Stimulated activated CD8-positive, alpha-beta memory T cell treated with anti-CD3 and anti-CD28 coated beads, Interleukin-2, amount 100 ng/mL, for 48 hours (primary cell): Measurements from ENCODE around the gene BCR.
"Not testable (repeated sequence)": the region's sequence is repeated elsewhere in the genome, so short reads cannot be mapped to it uniquely, and the experiment has no call there.

Experiments used
- DNase-seq, 2 donors: peaks; one replicate each; pipeline ENCODE4 v3.0.0-alpha.2; 2020; ENCODE audit warnings: low read depth in 2 of 2

The BCR gene

DNA sequence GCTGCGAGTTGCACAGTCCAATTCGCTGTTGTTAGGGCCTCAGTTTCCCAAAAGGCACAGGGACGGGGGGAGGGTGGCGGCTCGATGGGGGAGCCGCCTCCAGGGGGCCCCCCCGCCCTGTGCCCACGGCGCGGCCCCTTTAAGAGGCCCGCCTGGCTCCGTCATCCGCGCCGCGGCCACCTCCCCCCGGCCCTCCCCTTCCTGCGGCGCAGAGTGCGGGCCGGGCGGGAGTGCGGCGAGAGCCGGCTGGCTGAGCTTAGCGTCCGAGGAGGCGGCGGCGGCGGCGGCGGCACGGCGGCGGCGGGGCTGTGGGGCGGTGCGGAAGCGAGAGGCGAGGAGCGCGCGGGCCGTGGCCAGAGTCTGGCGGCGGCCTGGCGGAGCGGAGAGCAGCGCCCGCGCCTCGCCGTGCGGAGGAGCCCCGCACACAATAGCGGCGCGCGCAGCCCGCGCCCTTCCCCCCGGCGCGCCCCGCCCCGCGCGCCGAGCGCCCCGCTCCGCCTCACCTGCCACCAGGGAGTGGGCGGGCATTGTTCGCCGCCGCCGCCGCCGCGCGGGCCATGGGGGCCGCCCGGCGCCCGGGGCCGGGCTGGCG, at the start of gene BCR:
Gene BCR, plus strand, starts transcription at position 209 of the 592 bp plus-strand sequence. CDS start 452 bp downstream, outside the sequence.
- DNase-seq: peak; percentile 41 to 46

DNA sequence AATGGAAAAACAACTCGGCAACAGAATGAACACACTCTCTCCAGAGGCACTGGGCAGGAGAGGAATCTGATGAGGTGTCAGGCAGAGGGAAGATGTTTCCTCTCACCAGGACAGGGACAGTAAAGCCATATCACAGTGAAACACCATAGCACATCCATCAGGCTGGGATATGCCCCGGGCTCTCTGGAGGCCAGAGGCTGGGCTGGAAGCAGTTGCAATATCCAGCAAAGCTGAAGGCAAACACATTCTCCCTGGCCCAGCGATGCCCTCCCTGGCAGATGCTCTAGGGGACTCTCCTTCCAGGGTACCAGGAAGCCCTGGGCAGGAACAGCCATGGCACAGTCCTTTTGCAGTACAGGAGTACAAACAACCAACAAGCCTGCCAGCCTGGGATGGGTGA, 49.6 kb upstream of the BCR start:
- no peak for DNase-seq

DNA sequence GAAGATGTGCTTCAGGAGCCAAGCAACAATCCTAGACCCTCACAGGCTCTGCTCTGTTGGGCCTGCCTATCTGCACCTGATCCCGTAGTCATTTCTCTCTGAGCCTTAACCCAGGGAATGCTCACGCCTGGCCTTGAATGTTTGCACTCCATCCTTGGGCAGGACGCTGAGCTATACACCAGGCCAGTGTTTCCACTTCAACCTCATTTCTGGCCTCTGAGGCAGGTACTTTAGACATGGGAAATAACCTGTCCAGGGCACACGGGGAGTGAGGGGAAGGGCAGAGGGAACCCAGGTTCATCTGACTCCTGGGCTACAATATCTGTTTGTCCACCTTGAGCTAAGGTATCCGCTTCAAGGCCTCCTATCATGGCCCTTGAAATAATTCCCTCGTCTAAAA, 48.4 kb upstream of the BCR start:
- no peak for DNase-seq

DNA sequence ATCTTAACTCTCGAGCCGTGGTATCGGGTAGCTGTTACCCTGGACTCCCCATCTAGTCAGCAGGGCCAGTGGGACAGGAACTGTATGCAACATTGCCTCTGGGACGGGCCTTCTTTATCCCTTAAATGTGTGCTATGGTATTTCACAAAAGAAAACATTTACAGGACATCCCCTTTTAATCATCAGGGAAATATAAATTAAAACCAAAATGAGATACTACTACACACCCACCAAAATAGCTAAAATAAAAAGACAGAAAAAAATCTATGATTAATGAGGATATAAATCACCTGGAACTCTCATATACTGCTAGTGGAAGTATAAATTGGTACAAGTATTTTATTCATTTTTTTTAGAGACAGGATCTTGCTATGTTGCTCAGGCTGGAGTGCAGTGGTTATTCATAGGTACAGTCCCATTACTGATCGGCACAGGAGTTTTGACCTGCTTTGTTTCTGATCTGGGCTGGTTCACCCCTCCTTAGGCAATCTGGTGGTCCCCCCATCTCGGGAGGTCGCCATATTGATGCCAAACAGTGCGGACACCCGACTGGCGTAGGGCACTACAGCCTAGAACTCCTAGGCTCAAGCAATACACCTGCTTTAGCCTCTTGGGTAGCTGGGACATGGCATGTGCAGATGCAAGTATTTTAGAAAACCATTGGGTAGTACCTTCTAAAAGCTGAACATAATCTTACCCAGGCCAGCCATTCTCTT, 47.8 kb upstream of the BCR start:
- DNase-seq: no peak

DNA sequence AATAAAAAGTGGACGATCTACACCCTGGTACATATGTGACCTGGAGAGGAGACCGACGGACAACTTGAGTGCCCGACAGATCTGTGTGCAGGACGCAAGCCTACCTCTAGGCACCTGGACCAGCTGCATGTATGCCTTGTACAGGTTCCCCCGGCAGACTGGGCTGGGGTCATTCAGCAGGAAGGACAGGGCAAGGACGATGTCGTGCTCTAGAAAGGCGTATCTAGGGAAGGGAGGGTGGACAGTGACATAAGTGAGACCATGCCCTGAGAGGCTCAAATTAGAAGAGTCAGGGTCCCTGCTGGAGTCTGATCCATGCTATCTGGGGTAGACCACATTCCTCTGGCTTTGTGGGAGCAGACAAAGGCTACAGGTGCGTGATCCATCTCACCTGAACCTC, 46.4 kb upstream of the BCR start:
- no peak for DNase-seq

DNA sequence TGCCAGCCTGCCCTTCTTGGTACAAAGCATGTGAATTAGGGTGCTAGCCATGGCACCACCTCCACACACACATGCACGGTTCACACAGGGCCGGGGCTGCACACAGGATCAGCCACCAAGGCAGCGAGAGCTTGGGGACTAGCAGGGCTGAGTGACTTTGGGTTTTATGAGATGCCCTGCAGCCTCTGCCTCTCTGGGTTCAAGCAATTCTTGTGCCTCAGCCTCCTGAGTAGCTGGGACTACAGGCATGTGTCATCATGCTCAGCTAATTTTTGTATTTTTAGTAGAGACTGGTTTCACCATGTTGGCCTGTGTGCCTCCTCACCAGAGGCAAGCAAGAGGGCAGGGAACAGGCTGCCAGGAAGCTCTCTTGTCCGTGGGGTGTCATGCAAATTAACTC, 43.3 kb upstream of the BCR start:
- DNase-seq: not testable (repeated sequence)

DNA sequence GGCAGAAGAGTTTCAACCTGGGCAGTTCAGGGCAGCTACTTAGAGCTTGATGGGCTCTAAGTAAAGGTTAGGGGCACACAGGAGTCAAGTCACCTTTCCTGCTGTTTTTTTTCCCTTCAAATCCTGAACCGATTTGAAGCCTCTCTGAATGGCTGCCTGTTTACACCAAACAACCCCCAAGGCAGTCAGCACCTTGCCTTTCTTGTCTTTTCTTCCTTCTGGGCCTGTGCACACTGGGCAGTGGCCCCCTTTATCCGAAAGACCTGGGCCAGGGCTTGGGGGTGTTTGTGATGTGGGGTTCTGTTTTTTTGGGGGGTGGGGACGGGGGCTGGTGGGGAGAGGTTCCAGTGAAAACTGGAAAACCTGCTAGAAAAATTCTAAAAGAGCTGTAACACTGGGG, 42.8 kb upstream of the BCR start:
- DNase-seq: no peak

DNA sequence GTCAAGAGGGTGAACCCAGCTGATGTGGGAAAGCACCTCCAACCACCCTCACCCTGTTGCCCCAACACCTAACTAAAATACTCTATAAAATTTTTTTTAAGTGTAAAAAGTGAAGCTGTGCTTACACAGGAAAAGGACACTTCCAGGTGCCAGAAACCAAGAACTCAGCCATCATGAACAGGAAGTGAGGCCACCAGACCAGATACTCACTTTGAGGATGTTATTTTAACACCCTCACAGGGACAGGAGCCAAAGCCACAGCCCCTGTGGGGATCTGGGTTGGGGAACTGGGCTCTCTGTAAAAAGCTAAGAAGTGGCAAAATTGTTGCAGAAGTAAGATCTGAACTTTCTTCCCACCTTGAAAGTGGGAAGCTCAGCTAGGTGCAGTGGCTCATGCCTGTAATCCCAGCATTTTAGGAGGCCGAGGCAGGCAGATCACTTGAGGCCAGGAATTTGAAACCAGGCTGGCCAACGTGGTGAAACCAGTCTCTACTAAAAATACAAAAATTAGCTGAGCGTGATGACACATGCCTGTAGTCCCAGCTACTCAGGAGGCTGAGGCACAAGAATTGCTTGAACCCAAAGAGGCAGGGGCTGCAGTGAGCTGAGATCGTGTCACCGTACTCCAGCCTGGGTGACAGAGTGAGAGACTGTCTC, 42.3 kb upstream of the BCR start:
- peak in 1 of 2 donors; percentile 27 for DNase-seq

DNA sequence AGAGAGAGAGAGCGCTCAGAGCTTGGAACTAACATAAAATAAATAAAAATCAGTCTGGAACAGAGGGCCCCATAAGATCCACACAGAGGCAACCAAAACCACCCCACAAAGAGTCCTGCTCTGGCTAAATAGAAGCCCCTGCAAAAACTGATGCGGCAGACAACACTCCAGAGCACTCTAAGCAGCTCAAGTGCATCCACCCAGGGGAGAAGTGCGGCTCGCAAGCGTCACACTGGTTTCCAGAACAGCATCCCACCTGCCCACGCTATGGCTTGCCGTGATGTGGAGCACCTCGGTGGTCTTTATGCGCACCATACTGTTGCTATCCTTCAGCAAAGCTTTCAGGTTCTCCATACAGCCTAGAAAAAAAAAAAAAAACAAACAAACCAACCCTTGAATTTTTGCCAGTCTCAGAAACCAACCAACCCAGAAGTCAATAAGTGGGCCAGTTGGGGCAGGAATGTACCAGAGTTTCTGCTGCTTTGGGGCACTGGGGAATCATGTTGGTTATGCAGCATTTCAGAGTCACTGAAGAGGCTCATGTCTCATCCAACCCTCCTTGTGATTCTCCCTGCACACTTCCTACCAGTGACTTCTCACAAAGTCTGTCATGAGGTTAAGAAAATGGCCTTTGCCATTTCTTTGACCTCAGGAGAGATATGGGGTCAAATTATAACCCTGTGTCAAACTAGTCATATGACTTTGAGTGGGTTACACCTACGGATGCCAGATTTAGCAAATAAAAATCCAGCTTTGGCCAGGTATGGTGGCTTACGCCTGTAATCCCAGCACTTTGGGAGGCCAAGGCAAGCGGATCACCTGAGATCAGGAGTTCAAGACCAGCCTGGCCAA, 41.5 kb upstream of the BCR start:
- no peak for DNase-seq

DNA sequence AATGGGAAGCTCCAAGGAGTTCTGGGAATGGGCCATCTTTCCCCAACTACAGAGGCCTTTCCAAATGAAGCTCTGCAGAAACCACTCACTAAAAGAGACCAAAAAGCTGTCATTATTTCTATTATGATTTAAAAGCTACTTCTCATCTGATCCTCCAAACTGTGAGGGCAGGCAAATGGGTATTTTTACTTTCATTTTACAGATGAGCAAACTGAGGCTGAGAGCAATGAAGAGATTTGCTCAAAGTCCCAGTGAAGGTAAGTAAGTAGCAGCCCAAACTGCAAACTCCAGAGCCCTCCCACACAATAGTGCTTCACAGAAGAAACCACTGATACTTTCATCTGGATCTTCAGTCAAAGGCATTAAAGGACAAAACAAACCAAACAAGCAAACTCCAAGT, 39.9 kb upstream of the BCR start:
- no peak for DNase-seq

DNA sequence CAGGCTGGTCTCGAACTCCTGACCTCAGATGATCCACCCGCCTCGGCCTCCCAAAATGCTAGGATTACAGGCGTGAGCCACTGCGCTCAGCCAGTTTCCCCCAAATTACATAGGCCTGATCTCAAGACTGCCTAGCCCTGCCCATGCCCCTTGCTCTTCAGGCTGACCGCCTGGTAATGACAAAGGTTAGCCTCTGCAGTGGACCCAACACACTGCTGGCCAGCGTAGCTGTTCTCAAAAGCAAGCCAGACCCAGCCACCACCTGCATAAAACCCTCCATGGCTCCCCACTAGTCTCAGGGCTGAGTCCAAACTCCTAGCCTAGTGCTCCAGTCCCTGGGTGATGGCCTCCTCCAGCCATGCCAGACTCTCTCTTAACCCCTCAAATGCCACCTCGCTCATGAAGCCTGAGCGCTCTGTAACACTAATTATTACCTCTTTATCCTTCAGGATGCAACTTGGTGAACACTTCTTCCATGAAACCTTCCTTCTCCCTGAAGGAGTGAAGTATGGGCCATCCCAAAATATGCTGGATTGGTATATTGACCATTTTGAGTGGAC, 37.7 kb upstream of the BCR start:
- DNase-seq: no peak

DNA sequence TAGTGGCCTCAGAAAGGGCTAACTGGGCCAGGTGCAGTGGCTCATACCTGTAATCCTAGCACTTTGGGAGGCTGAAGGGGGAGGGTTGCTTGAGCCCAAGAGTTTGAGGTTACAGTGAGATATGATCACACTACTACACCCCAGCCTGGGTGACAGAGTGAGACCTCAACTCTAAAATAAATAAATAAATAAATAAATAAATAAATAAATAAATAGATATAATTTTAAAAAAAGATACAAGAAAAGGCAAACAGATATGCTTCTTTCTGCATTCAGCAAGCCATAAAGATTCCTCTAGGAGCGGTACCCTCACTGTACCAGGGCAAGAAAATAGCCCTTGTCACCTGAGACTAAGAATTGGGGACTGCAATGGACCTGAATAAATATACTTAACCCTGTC, 37.2 kb upstream of the BCR start:
- DNase-seq: no peak

DNA sequence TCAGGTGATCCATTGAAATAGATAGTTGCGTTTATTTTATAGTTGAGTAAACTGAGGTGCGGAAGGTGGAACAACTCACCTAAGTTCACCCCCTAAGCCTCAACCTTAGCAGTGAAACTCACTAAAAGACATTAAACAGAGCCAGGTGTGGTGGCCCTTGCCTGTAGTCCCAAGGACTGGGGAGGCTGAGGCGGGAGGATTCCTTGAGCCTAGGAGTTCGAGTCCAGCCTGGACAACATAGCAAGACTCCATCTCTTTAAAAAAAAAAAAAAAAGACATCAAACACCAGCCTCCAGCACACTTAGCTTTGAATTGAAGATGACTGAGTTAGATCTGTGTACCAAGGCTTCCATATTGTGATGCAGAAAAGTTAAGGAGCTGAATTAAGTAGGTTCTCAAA, 35.9 kb upstream of the BCR start:
- no peak for DNase-seq

DNA sequence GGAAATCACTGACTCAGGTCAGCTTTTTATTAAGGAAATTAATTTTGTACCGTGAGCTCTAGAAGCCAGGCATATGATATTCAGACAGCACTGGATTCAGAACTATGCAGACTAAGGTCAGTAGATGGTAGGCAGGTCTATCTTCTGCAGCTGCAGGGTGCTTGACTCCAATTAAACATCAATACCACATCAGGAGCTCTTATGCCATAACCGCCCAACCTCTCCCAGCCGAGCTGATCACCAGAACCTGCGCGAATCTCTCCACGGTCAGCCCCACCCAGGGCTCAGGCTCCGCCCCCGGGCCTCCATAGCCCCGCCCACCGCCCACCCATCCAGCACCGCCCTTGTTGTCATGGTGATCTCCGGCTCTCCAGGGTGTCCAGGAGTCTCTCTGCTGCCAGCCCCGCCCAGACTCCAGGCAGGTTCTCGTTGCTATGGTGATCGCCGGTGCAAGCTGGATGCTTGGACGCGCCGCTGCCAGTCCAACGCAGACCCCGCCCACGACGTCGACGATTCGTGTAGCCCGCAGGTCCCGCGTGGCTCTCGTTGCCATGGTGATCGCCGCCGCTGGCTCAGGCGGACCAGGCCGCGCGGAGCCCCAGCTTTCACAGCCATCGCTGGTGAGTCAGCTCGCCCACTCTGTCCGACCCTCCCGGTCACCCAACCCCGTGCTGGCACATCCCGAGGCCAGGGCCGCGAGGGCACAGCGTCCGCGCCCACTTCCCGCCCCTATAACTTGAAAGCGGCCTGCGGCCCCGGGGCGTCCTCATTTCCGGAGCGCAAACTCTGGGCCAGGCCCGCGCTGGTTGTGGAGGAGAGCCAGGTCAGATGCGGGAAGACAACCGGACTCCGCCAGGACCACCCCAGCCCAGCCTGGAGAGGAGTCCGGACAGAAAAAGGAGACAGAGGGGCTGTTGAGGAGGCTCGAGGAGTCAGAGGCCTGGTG, 35.1 kb upstream of the BCR start, which contains the start of gene RAB36:
Gene RAB36, plus strand, starts transcription at position 546 of the 946 bp plus-strand sequence. CDS start 1,140 bp downstream, outside the sequence.
- peak; percentile 81 to 84 for DNase-seq

DNA sequence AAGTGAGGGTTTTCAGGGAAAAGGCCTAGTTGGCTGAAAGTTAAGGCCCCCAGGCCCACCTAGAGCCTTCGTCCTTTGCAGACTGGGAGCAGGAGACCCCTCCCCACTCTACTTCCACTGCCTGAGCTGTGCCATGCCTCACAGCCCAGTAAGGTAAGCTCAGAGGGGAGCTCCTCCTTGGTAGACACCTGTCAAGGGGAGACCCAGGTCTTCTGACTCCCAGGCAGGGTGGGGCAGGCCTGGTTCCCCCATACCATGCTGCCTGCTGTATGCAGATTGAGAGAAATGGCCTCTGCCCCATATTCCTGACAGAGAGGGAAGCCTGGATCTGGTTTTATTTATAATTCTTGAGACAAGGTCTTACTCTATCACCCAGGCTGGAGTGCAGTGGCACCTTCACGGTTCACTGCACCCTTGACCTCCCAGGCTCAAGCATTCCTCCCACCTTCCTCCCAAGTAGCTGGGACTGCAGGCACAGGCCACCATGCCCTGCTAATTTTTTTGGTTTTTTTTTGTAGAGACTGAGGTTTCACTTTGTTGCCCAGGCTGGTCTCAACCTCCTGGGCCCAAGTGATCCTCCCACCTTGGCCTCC, 34.3 kb upstream of the BCR start:
- no peak for DNase-seq

DNA sequence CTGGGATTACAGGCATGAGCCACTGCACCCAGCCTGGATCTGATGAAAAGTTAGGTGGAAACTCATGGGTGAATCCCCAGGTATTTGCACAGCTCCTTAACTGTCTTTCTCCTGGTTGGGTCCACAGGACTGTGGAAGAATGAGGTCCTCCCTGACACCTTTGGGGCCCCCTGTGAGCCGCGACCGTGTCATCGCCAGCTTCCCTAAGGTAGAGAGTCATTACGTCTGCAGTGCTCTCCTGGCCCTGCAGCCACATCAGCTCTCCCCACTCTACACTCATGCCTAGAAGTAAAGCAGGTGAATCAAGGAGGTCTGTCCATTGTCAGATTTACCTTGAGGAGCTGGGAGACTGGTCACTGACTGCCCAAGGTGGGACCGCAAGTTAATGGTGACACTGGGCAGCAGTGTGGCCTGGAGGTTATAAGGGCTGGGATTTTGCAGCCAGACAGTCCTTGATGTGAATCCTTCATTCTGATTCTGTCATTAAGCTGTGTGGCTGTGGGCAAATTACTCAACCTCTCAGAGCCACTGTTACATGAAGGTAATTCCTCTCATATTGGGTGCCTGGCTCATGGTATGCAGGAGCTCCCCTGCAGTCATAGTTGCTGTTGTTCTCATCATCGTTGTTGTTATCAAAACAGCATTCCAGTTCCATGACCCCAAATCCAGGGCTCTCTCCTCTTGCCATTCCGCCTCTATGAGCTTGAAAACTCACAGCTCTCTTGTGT, 33.7 kb upstream of the BCR start:
- no peak for DNase-seq

DNA sequence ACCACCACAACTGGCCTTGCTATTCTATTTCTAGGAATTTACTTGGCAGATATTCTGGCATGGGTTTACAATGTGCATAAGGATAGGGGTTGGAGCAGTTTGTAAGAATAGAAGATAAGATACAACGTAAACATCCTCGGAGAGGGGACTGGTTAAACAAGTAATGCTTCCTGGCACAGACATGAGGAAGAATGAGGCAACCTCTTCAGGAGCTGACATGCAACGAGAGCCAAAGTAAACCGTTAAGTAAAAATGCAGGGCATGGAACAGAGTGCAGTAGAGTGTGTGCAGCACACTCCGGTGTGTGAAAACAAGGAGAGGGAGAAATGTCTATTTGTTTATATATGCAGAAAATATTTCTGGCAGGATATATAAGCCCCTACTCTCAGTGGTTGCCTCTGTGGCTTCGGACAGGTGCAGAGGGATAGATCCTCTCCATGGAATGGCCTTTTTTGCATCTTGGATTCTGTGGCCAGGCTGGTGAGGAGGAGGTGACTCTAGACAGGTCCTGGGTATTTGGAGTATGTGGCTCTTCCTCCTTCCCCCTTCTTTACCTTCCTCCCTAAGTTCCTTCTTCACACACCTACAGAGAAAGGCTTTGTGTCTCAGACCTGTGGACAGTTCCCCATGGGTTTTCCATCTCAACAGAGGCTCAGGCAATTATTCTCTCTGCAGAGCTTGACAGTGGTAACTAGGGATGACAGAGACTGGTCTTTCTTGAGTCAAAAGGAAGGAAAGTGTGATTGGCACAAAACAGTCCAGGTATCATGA, 32.5 kb upstream of the BCR start:
- no peak for DNase-seq

DNA sequence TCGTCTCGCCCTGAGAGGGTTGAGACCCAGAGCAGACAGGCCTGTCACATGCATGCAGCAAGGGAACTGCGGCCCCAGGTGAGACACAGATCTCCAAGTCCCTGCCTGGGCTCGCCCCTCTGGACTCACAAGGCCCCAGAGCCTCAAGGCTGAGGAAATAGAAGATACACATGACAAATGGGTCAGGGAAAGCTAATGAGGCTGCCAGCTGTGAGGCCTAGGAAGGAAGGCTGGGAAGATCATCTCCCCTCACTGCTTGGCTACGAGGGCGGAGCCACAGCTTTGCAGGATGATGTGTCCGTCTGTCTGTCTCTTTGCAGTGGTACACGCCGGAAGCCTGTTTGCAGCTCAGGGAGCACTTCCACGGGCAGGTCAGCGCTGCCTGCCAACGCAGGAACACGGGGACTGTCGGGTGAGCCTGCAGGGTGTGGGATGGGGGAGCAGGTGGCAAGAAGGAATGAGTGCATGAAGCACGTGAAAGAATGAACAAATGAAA, 30.5 kb upstream of the BCR start:
- no peak for DNase-seq

DNA sequence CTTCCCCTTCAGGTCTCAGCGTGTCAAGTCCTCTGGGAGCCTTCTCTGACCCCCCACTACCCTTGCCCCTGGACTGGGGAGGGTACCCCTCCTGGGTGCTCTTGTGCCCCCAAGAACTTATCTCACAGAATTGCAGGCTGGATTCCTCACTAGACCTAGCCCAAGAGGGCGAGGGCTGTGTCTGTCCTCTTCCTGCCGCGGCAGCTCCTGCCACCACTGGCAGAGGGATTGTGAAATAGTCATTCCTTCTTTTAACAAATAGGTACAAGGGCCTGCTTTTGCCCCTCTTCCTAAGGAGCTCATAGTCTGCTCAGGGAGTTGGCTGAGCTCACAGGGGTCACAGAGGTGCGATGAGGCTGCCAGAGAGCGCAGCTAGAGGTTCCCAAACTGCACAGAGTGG, 29.5 kb upstream of the BCR start:
- DNase-seq: no peak
